HEK293 (cell line): Measurements from ENCODE around the gene NPRL2.
A peak's percentile ranks its signal among the peaks of the same experiment; 100 is the strongest.

Experiments used
- CTCF ChIA-PET: fragments of 350-600 bp; formaldehyde crosslinking; extraction: SDS; loops from one replicate; lab custom pipeline; 2021; ENCODE audit warnings: antibody characterized with exemption; lab: Yijun Ruan, JAX
- POLR2A ChIA-PET: fragments of 300-600 bp; formaldehyde crosslinking; extraction: SDS; loops from one replicate; lab custom pipeline; 2020; ENCODE audit warnings: antibody characterized with exemption, inconsistent platforms; lab: Yijun Ruan, JAX
- H3K27ac ChIP-seq: fragments of 200-500 bp; sonication (Bioruptor generic); 2 replicates; pipeline ENCODE4 v1.5.1; 2014; ENCODE audit warnings: low read depth, low read length, control low read depth, inconsistent platforms; ENCODE audit errors: extremely low read depth
- H3K36me3 ChIP-seq, 2 experiments: fragments of 200-500 bp in 1 of 2; sonication (Bioruptor generic) in 1 of 2; 1 replicate in 1 of 2; 2 replicates in 1 of 2; pipeline ENCODE4 v1.5.1; 2014 to 2017; ENCODE audit warnings: inconsistent platforms in 2 of 2, low read length in 2 of 2; ENCODE audit not compliant: control insufficient read depth in 2 of 2, insufficient read depth in 1 of 2
- H3K4me1 ChIP-seq: fragments of 200-500 bp; sonication (Bioruptor generic); 2 replicates; pipeline ENCODE4 v1.5.1; 2014; ENCODE audit warnings: mild to moderate bottlenecking, low read length, inconsistent platforms; ENCODE audit not compliant: control insufficient read depth, insufficient read depth
- H3K4me3 ChIP-seq: 2 replicates; pipeline ENCODE4 v1.5.1; 2011; ENCODE audit warnings: low read depth, mild to moderate bottlenecking, control low read depth, low read length, moderate library complexity
- H3K9me3 ChIP-seq: fragments of 200-500 bp; sonication (Bioruptor generic); 2 replicates; pipeline ENCODE4 v1.5.1; 2014; ENCODE audit warnings: low read depth, low read length, inconsistent platforms; ENCODE audit not compliant: control insufficient read depth, insufficient read depth
- HOXA7 ChIP-seq: sonication (generic); formaldehyde crosslinking; IDR thresholded peaks from 2 replicates; pipeline ENCODE4 v1.8.1; 2022; ENCODE audit warnings: missing genetic modification reagents, borderline replicate concordance
- KLF16 ChIP-seq: fragments of 450-650 bp; formaldehyde crosslinking; IDR thresholded peaks from 2 replicates; pipeline ENCODE4 v1.5.1; 2017; ENCODE audit warnings: missing biosample characterization, missing genetic modification characterization
- OSR2 ChIP-seq: fragments of 450-650 bp; formaldehyde crosslinking; IDR thresholded peaks from 2 replicates; pipeline ENCODE4 v1.5.1; 2016; ENCODE audit warnings: missing biosample characterization, missing genetic modification characterization
- SCRT1 ChIP-seq: fragments of 450-650 bp; formaldehyde crosslinking; IDR thresholded peaks from 2 replicates; pipeline ENCODE4 v1.5.1; 2016; ENCODE audit warnings: missing biosample characterization, missing genetic modification characterization, borderline replicate concordance
- SCRT2 ChIP-seq: fragments of 450-650 bp; formaldehyde crosslinking; IDR thresholded peaks from 2 replicates; pipeline ENCODE4 v1.5.1; 2016; ENCODE audit warnings: missing biosample characterization, missing genetic modification characterization
- TCF7L2 ChIP-seq: IDR thresholded peaks from 2 replicates; pipeline ENCODE4 v1.6.1; 2011; ENCODE audit warnings: low read depth, mild to moderate bottlenecking, inconsistent platforms, low read length, moderate library complexity, borderline replicate concordance
- YY2 ChIP-seq: fragments of 450-650 bp; formaldehyde crosslinking; IDR thresholded peaks from 2 replicates; pipeline ENCODE4 v1.5.1; 2016; ENCODE audit warnings: missing biosample characterization, missing genetic modification characterization
- ZBTB1 ChIP-seq: fragments of 450-650 bp; formaldehyde crosslinking; IDR thresholded peaks from 2 replicates; pipeline ENCODE4 v1.5.1; 2016; ENCODE audit warnings: missing biosample characterization, missing genetic modification characterization
- ZBTB17 ChIP-seq: fragments of 450-650 bp; formaldehyde crosslinking; IDR thresholded peaks from 2 replicates; pipeline ENCODE4 v1.5.1; 2016; ENCODE audit warnings: missing biosample characterization, missing genetic modification characterization
- ZBTB20 ChIP-seq: fragments of 450-650 bp; formaldehyde crosslinking; IDR thresholded peaks from 2 replicates; pipeline ENCODE4 v1.5.1; 2016; ENCODE audit warnings: missing biosample characterization, missing genetic modification characterization
- ZFHX2 ChIP-seq: fragments of 450-650 bp; formaldehyde crosslinking; conservative IDR thresholded peaks from 2 replicates; pipeline ENCODE4 v1.5.1; 2016; ENCODE audit warnings: missing biosample characterization, missing genetic modification characterization
- ZFP41 ChIP-seq: fragments of 450-650 bp; formaldehyde crosslinking; IDR thresholded peaks from 2 replicates; pipeline ENCODE4 v1.5.1; 2016; ENCODE audit warnings: missing biosample characterization, missing genetic modification characterization, borderline replicate concordance
- ZNF112 ChIP-seq: fragments of 450-650 bp; formaldehyde crosslinking; IDR thresholded peaks from 2 replicates; pipeline ENCODE4 v1.5.0; 2017; ENCODE audit warnings: missing biosample characterization, missing genetic modification characterization
- ZNF132 ChIP-seq: fragments of 450-650 bp; formaldehyde crosslinking; IDR thresholded peaks from 2 replicates; pipeline ENCODE4 v1.5.1; 2017; ENCODE audit warnings: missing biosample characterization, missing genetic modification characterization, borderline replicate concordance
- ZNF133 ChIP-seq: fragments of 450-650 bp; formaldehyde crosslinking; IDR thresholded peaks from 2 replicates; pipeline ENCODE4 v1.5.1; 2016; ENCODE audit warnings: missing biosample characterization, missing genetic modification characterization
- ZNF138 ChIP-seq: fragments of 450-650 bp; formaldehyde crosslinking; IDR thresholded peaks from 2 replicates; pipeline ENCODE4 v1.5.1; 2016; ENCODE audit warnings: missing biosample characterization, missing genetic modification characterization, borderline replicate concordance
- ZNF175 ChIP-seq: fragments of 450-650 bp; formaldehyde crosslinking; IDR thresholded peaks from 2 replicates; pipeline ENCODE4 v1.5.1; 2016; ENCODE audit warnings: missing biosample characterization, missing genetic modification characterization
- ZNF341 ChIP-seq: fragments of 450-650 bp; formaldehyde crosslinking; IDR thresholded peaks from 2 replicates; pipeline ENCODE4; 2016; ENCODE audit warnings: low read depth, missing biosample characterization, missing genetic modification characterization
- ZNF518A ChIP-seq: fragments of 450-650 bp; formaldehyde crosslinking; conservative IDR thresholded peaks from 2 replicates; pipeline ENCODE4 v1.5.1; 2016; ENCODE audit warnings: low read depth, missing biosample characterization, missing genetic modification characterization
- ZNF530 ChIP-seq: fragments of 450-650 bp; formaldehyde crosslinking; IDR thresholded peaks from 2 replicates; pipeline ENCODE4 v1.5.1; 2016; ENCODE audit warnings: low read depth, missing biosample characterization, missing genetic modification characterization
- ZNF585B ChIP-seq: fragments of 450-650 bp; formaldehyde crosslinking; IDR thresholded peaks from 2 replicates; pipeline ENCODE4 v1.5.1; 2016; ENCODE audit warnings: missing biosample characterization, missing genetic modification characterization
- ZNF626 ChIP-seq: fragments of 450-650 bp; sonication (Bioruptor Pico); formaldehyde crosslinking; IDR thresholded peaks from 2 replicates; pipeline ENCODE4 v1.5.1; 2018; ENCODE audit warnings: missing biosample characterization, missing genetic modification characterization, inconsistent platforms
- ZNF677 ChIP-seq: fragments of 450-650 bp; IDR thresholded peaks from 2 replicates; pipeline ENCODE4 v1.5.0; 2018; ENCODE audit warnings: missing biosample characterization, mild to moderate bottlenecking, missing genetic modification characterization, moderate library complexity
- ZNF76 ChIP-seq: fragments of 450-650 bp; formaldehyde crosslinking; IDR thresholded peaks from 2 replicates; pipeline ENCODE4; 2016; ENCODE audit warnings: low read depth, missing biosample characterization, missing genetic modification characterization, borderline replicate concordance
- TF ChIP-seq, protein P1 (sequence below): fragments of 450-650 bp; formaldehyde crosslinking; IDR thresholded peaks from 2 replicates; pipeline ENCODE4 v1.5.1; 2016; ENCODE audit warnings: missing biosample characterization, missing genetic modification characterization
- TF ChIP-seq, protein P2 (sequence below): IDR thresholded peaks from 2 replicates; pipeline ENCODE4 v1.6.1; 2011; ENCODE audit warnings: mild to moderate bottlenecking, low read depth, low read length, borderline replicate concordance
- TF ChIP-seq, protein P3 (sequence below): fragments of 450-650 bp; formaldehyde crosslinking; IDR thresholded peaks from 2 replicates; pipeline ENCODE4 v1.5.1; 2016; ENCODE audit warnings: missing biosample characterization, missing genetic modification characterization
- TF ChIP-seq, protein P4 (sequence below): fragments of 450-650 bp; formaldehyde crosslinking; IDR thresholded peaks from 2 replicates; pipeline ENCODE4 v1.5.1; 2016; ENCODE audit warnings: missing biosample characterization, missing genetic modification characterization

NPRL2 gene

DNA sequence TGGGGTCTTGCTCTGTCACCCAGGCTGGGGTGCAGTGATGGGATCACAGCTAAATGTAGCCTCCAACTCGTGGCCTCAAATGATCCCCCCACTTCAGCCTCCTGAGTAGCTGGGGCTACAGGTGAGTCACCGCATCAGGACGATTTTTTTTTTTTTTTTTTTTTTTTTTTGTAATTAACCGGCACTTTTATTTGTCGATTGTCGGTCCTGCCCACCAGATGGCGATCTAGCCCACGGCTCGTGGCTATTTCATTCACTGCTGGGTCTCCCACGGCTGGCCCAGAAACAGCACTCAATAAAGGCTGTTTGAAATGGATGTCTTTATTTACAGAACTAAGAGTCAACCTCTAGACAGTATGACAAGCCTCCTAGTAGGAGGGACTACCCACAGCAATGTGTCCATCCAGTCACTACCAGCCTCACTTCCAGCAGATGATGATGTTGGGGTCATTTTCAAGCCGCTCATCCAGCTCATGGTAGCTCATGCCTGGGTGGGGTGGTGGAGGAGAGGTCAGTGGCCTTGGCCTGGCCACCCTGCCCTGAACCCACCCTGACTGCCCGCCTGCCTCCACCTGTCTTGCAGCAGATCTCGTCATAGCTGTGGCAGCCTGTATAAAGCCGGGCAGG lies 3.3 kb downstream of the NPRL2 start:
- CTCF ChIA-PET, result interaction anchor here (0.5 to 5.3 kb wide), 14 partner anchors 11 to 737 kb away, joined by 3 to 27 read pairs (median 3); partner anchors contain the start of gene CISH
- TF ChIP-seq ZNF76 (tag by site-specific recombination) (no peak), ZNF138 (tag by site-specific recombination) (no peak), ZNF132 (tag by site-specific recombination) (no peak), ZNF626 (tag by site-specific recombination) (no peak), ZBTB20 (tag by site-specific recombination) (0 out of 2 replicates have a peak, but pooled peaks have one; percentile 16), ZFHX2 (tag by site-specific recombination) (no peak), ZNF585B (tag by site-specific recombination) (no peak), ZFP41 (tag by site-specific recombination) (no peak), TCF7L2 (no peak), ZNF530 (tag by site-specific recombination) (no peak), SCRT1 (tag by site-specific recombination) (0 out of 2 replicates have a peak, but pooled peaks have one; percentile 22), KLF16 (tag by site-specific recombination) (no peak), ZNF133 (no peak), ZNF341 (tag by site-specific recombination) (peak; percentile 44; the same call in 1 of the 2 replicates), HOXA7 (CRISPR knock-in tag) (no peak), ZBTB17 (tag by site-specific recombination) (0 out of 2 replicates have a peak, but pooled peaks have one; percentile 20), SCRT2 (tag by site-specific recombination) (peak; percentile 71), ZBTB1 (tag by site-specific recombination) (no peak), ZNF677 (tag by site-specific recombination) (no peak), ZNF518A (tag by site-specific recombination) (no peak), YY2 (tag by site-specific recombination) (no peak), OSR2 (no peak), ZNF112 (tag by site-specific recombination) (no peak), ZNF175 (tag by site-specific recombination) (no peak)
- TF ChIP-seq, protein P1, sequence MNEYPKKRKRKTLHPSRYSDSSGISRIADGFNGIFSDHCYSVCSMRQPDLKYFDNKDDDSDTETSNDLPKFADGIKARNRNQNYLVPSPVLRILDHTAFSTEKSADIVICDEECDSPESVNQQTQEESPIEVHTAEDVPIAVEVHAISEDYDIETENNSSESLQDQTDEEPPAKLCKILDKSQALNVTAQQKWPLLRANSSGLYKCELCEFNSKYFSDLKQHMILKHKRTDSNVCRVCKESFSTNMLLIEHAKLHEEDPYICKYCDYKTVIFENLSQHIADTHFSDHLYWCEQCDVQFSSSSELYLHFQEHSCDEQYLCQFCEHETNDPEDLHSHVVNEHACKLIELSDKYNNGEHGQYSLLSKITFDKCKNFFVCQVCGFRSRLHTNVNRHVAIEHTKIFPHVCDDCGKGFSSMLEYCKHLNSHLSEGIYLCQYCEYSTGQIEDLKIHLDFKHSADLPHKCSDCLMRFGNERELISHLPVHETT (tag by site-specific recombination), result 0 out of 2 replicates have a peak, but pooled peaks have one; percentile 26
- TF ChIP-seq, protein P2, sequence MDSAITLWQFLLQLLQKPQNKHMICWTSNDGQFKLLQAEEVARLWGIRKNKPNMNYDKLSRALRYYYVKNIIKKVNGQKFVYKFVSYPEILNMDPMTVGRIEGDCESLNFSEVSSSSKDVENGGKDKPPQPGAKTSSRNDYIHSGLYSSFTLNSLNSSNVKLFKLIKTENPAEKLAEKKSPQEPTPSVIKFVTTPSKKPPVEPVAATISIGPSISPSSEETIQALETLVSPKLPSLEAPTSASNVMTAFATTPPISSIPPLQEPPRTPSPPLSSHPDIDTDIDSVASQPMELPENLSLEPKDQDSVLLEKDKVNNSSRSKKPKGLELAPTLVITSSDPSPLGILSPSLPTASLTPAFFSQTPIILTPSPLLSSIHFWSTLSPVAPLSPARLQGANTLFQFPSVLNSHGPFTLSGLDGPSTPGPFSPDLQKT, result no peak
- TF ChIP-seq, protein P3, sequence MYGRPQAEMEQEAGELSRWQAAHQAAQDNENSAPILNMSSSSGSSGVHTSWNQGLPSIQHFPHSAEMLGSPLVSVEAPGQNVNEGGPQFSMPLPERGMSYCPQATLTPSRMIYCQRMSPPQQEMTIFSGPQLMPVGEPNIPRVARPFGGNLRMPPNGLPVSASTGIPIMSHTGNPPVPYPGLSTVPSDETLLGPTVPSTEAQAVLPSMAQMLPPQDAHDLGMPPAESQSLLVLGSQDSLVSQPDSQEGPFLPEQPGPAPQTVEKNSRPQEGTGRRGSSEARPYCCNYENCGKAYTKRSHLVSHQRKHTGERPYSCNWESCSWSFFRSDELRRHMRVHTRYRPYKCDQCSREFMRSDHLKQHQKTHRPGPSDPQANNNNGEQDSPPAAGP (tag by site-specific recombination), result no peak
- TF ChIP-seq, protein P4, sequence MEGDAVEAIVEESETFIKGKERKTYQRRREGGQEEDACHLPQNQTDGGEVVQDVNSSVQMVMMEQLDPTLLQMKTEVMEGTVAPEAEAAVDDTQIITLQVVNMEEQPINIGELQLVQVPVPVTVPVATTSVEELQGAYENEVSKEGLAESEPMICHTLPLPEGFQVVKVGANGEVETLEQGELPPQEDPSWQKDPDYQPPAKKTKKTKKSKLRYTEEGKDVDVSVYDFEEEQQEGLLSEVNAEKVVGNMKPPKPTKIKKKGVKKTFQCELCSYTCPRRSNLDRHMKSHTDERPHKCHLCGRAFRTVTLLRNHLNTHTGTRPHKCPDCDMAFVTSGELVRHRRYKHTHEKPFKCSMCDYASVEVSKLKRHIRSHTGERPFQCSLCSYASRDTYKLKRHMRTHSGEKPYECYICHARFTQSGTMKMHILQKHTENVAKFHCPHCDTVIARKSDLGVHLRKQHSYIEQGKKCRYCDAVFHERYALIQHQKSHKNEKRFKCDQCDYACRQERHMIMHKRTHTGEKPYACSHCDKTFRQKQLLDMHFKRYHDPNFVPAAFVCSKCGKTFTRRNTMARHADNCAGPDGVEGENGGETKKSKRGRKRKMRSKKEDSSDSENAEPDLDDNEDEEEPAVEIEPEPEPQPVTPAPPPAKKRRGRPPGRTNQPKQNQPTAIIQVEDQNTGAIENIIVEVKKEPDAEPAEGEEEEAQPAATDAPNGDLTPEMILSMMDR (tag by site-specific recombination), result peak; percentile 56

More for the DNA sequence above, 3.3 kb downstream of the NPRL2 start:
- POLR2A ChIA-PET, result interaction anchor here (0.7 to 5.3 kb wide), 5 partner anchors 10 to 195 kb away, joined by 3 to 51 read pairs (median 5); partner anchors contain the start of gene TUSC2
- Histone ChIP-seq H3K9me3 (no peaks in the 10 kb centered on the region), H3K36me3 (peaks cover 0 to 50% of the 10 kb centered on the region in 2 experiments; a peak in 1 of 3 replicates), H3K27ac (no peak overlapping the region), H3K4me1 (peaks cover 4% of the 10 kb centered on the region; the same call in 1 of the 2 replicates), H3K4me3 (no peak overlapping the region)
